Measurements from ENCODE around the gene GPR39. TPM values are rescaled to one million over a fixed set of nuclear protein-coding genes. Genes with fewer than 3 reads are reported as not detected.

Gene GPR39
- total and polyA plus RNA-seq, 2 donors (not counting 1 experiment from before 2014, with no cell fraction given): 1.00 to 1.3 TPM

GRCh38 chr2:132429351-132429750, 12.7 kb downstream of the GPR39 start:
- Histone ChIP-seq H3K36me3 (ENCODE audit: control insufficient read depth, insufficient read depth, low read length) (no peaks in the 10 kb centered on the region), H3K79me2 (ENCODE audit: control insufficient read depth, insufficient read depth, low read length) (no peaks in the 10 kb centered on the region), H3K9me3 (ENCODE audit: control insufficient read depth, insufficient read depth, low read depth, low read length) (no peaks in the 10 kb centered on the region), H2AFZ (ENCODE audit: low read length) (no peak overlapping the region), H3K27ac (ENCODE audit: insufficient read depth, low read length) (no peak overlapping the region), H3K27me3 (ENCODE audit: control insufficient read depth, insufficient read depth, low read length) (no peaks in the 10 kb centered on the region), H3K9ac (ENCODE audit: insufficient read depth, low read length) (no peak overlapping the region), H4K20me1 (ENCODE audit: control insufficient read depth, extremely low read depth, insufficient read depth, low read length) (no peaks in the 10 kb centered on the region), H3K4me1 (ENCODE audit: control insufficient read depth, extremely low read depth, insufficient read depth, low read length) (no peaks in the 10 kb centered on the region), H3K4me3 (replicated peaks in 1 of 4; ENCODE audit: control extremely low read depth in 1 of 4, insufficient read depth in 1 of 4, low read depth in 3 of 4, low read length in 4 of 4) (no peak overlapping the region), H3K4me2 (ENCODE audit: extremely low read depth, insufficient read depth, low read length) (no peak overlapping the region)
- no peak for TF ChIP-seq CTCF (conservative IDR thresholded peaks at IDR 0.05 in 1 of 2, IDR thresholded peaks at IDR 0.05 in 1 of 2; ENCODE audit: low read depth in 1 of 2, low read length in 2 of 2)
- TF ChIP-seq EZH2 (IDR thresholded peaks at IDR 0.05; ENCODE audit: low read length, missing control alignments): no peak
- no peak for DNase-seq (ENCODE audit: low read depth in 2 of 2)

GRCh38 chr2:132429941-132430573, 13.5 kb downstream of the GPR39 start:
- no peak overlapping the region for H3K4me3 ChIP-seq (replicated peaks in 1 of 4; ENCODE audit: control extremely low read depth in 1 of 4, insufficient read depth in 1 of 4, low read depth in 3 of 4, low read length in 4 of 4)
- no peaks in the 10 kb centered on the region for H3K4me1 ChIP-seq (ENCODE audit: control insufficient read depth, extremely low read depth, insufficient read depth, low read length)
- no peak overlapping the region for H3K27ac ChIP-seq (ENCODE audit: insufficient read depth, low read length)
- no peaks in the 10 kb centered on the region for H3K36me3 ChIP-seq (ENCODE audit: control insufficient read depth, insufficient read depth, low read length)
- H3K4me2 ChIP-seq (ENCODE audit: extremely low read depth, insufficient read depth, low read length): no peak overlapping the region
- no peak for DNase-seq (ENCODE audit: low read depth in 2 of 2)
- no peaks in the 10 kb centered on the region for H3K9me3 ChIP-seq (ENCODE audit: control insufficient read depth, insufficient read depth, low read depth, low read length)
- no peak overlapping the region for H3K9ac ChIP-seq (ENCODE audit: insufficient read depth, low read length)
- no peaks in the 10 kb centered on the region for H3K27me3 ChIP-seq (ENCODE audit: control insufficient read depth, insufficient read depth, low read length)
- no peaks in the 10 kb centered on the region for H4K20me1 ChIP-seq (ENCODE audit: control insufficient read depth, extremely low read depth, insufficient read depth, low read length)
- no peaks in the 10 kb centered on the region for H3K79me2 ChIP-seq (ENCODE audit: control insufficient read depth, insufficient read depth, low read length)
- no peak for TF ChIP-seq CTCF (conservative IDR thresholded peaks at IDR 0.05 in 1 of 2, IDR thresholded peaks at IDR 0.05 in 1 of 2; ENCODE audit: low read depth in 1 of 2, low read length in 2 of 2)
- TF ChIP-seq EZH2 (IDR thresholded peaks at IDR 0.05; ENCODE audit: low read length, missing control alignments): no peak
- H2AFZ ChIP-seq (ENCODE audit: low read length): no peak overlapping the region

GRCh38 chr2:132430895-132431294, 14.3 kb downstream of the GPR39 start:
- DNase-seq (ENCODE audit: low read depth in 2 of 2): peak in 1 of 2 donors; percentile 35
- Histone ChIP-seq H3K27me3 (ENCODE audit: control insufficient read depth, insufficient read depth, low read length) (no peaks in the 10 kb centered on the region), H3K27ac (ENCODE audit: insufficient read depth, low read length) (no peak overlapping the region), H3K36me3 (ENCODE audit: control insufficient read depth, insufficient read depth, low read length) (no peaks in the 10 kb centered on the region), H2AFZ (ENCODE audit: low read length) (no peak overlapping the region), H3K79me2 (ENCODE audit: control insufficient read depth, insufficient read depth, low read length) (no peaks in the 10 kb centered on the region), H4K20me1 (ENCODE audit: control insufficient read depth, extremely low read depth, insufficient read depth, low read length) (no peaks in the 10 kb centered on the region), H3K9me3 (ENCODE audit: control insufficient read depth, insufficient read depth, low read depth, low read length) (no peaks in the 10 kb centered on the region), H3K4me3 (replicated peaks in 1 of 4; ENCODE audit: control extremely low read depth in 1 of 4, insufficient read depth in 1 of 4, low read depth in 3 of 4, low read length in 4 of 4) (no peak overlapping the region), H3K9ac (ENCODE audit: insufficient read depth, low read length) (no peak overlapping the region), H3K4me1 (ENCODE audit: control insufficient read depth, extremely low read depth, insufficient read depth, low read length) (no peaks in the 10 kb centered on the region), H3K4me2 (ENCODE audit: extremely low read depth, insufficient read depth, low read length) (no peak overlapping the region)
- TF ChIP-seq EZH2 (IDR thresholded peaks at IDR 0.05; ENCODE audit: low read length, missing control alignments): no peak
- TF ChIP-seq CTCF (conservative IDR thresholded peaks at IDR 0.05 in 1 of 2, IDR thresholded peaks at IDR 0.05 in 1 of 2; ENCODE audit: low read depth in 1 of 2, low read length in 2 of 2): no peak
